ENCODE measurements around the gene DPH2. TPM values are rescaled to one million over a fixed set of nuclear protein-coding genes. Genes with fewer than 3 reads are reported as not detected.
A peak's percentile ranks its signal among the peaks of the same experiment; 100 is the strongest.

The DPH2 gene
- polyA plus RNA-seq, 3 donors = 13.0 to 23.6 (median 14.1) TPM

DNA sequence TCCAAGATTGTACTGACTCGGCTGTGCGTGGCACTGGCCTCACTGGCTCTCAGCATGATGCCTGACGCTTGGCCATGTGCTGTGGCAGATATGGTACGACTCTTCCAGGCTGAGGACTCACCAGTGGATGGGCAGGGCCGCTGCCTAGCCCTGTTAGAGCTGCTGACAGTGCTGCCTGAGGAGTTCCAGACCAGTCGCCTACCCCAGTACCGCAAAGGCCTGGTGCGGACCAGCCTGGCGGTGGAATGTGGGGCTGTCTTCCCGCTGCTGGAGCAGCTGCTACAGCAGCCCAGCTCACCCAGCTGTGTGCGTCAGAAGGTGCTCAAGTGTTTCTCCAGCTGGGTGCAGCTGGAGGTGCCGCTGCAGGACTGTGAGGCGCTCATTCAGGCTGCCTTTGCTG, 20.1 kb upstream of the DPH2 start:
- H3K9me3 Mint-ChIP-seq = no peaks in the 10 kb centered on the region
- H3K36me3 ChIP-seq (replicated peaks in 1 of 2; ENCODE audit: control insufficient read depth in 1 of 2, insufficient read depth in 2 of 2, low read length in 2 of 2) = peaks cover 12 to 25% of the 10 kb centered on the region in 2 donors
- H3K4me1 ChIP-seq (ENCODE audit: control insufficient read depth in 1 of 2, insufficient read depth in 2 of 2, low read length in 2 of 2) = peaks cover 20 to 25% of the 10 kb centered on the region in 2 donors
- TF ChIP-seq, protein P1, sequence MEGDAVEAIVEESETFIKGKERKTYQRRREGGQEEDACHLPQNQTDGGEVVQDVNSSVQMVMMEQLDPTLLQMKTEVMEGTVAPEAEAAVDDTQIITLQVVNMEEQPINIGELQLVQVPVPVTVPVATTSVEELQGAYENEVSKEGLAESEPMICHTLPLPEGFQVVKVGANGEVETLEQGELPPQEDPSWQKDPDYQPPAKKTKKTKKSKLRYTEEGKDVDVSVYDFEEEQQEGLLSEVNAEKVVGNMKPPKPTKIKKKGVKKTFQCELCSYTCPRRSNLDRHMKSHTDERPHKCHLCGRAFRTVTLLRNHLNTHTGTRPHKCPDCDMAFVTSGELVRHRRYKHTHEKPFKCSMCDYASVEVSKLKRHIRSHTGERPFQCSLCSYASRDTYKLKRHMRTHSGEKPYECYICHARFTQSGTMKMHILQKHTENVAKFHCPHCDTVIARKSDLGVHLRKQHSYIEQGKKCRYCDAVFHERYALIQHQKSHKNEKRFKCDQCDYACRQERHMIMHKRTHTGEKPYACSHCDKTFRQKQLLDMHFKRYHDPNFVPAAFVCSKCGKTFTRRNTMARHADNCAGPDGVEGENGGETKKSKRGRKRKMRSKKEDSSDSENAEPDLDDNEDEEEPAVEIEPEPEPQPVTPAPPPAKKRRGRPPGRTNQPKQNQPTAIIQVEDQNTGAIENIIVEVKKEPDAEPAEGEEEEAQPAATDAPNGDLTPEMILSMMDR (IDR thresholded peaks at IDR 0.05) = no peak
- H4K20me1 ChIP-seq (ENCODE audit: insufficient read depth, low read length) = peaks cover 4% of the 10 kb centered on the region
- H2AFZ ChIP-seq (ENCODE audit: insufficient read depth, low read depth, low read length, poor library complexity, severe bottlenecking) = no peak overlapping the region
- H3K79me2 ChIP-seq (ENCODE audit: insufficient read depth, low read length) = peaks cover 23% of the 10 kb centered on the region
- no peaks in the 10 kb centered on the region for H3K27me3 ChIP-seq (ENCODE audit: control insufficient read depth in 2 of 2, insufficient read depth in 2 of 2, low read length in 2 of 2)
- peaks cover 14 to 26% of the 10 kb centered on the region in 2 donors for H3K36me3 Mint-ChIP-seq
- intact Hi-C loops (cut with micrococcal nuclease) = loop anchor here in 1 of 2 donors (5.0 to 10.0 kb wide), 2 partner anchors 242 to 295 kb away; partner anchors contain the start of genes KDM4A and ST3GAL3
- 95% methylated on average over 13 of the region's 13 CpGs for WGBS (ENCODE audit: insufficient coverage)
- H3K27me3 Mint-ChIP-seq (ENCODE audit: low read depth in 3 of 3) = no peaks in the 10 kb centered on the region
- no peak overlapping the region for H3K4me2 ChIP-seq (replicated peaks; ENCODE audit: extremely low read depth, low read length, poor library complexity, severe bottlenecking)
- H3K27ac ChIP-seq (ENCODE audit: low read depth in 1 of 2, low read length in 2 of 2) = no peak overlapping the region
- H3K4me3 Mint-ChIP-seq = no peak overlapping the region
- DNase-seq = no peak
- H3K9me3 ChIP-seq (replicated peaks in 1 of 2; ENCODE audit: control insufficient read depth in 1 of 2, insufficient read depth in 1 of 2, low read length in 2 of 2) = no peaks in the 10 kb centered on the region
- peak overlapping the region in 1 of 7 donors; percentile 49 for H3K27ac Mint-ChIP-seq
- no peak overlapping the region for H3K9ac ChIP-seq (ENCODE audit: insufficient read depth, low read length, poor library complexity, severe bottlenecking)
- no peak overlapping the region for H3K4me3 ChIP-seq (replicated peaks in 1 of 3; ENCODE audit: low read depth in 2 of 3, low read length in 3 of 3)
- H3K4me1 Mint-ChIP-seq = peaks cover 41% of the 10 kb centered on the region

DNA sequence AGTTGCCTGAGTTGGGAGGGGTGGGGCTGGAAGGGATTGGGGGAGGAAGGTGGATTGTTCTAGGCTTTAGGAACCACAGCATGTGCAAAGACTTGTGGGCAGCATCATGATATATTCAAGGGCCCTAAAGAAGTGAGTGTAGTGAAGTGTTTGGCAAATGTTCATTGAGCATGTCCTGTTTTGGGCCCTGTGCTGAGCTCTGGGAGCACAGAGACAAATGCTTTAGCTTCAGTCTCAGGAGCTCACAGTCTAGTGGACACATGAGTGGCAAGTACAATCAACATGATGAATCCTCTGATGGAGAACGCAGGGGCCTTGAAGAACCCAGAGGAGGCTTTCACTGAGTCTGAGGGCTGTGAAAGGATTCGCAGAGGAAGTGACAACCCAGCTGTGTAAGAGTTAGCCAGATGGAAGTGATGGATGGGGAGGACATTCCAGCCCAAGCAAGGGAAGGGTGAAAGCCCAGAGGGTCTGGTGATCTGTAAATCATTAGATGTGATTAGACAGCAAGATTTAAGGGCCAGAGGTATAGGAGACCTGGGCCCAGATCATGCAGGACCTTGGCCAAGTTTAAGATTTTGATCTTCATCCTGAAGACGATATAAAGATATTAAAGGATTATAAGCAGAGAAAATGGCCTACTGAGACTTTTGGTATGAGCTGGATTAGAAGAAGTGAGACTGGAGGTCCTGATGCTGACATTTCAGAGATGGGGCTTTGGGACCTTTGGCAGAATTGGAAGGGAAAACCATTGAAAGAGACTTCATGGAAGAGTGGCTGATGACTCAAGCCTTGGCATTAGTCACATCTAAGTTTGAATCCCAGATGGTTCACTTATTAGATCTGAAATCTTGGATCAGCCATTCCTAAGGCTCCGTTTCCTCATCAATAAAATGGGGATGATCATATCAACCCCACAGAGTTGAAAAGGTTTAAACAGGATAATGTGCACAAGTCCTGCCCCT, 18.5 kb upstream of the DPH2 start:
- intact Hi-C loops (cut with micrococcal nuclease) = no loop called here
- Histone ChIP-seq H3K27me3 (ENCODE audit: control insufficient read depth in 2 of 2, insufficient read depth in 2 of 2, low read length in 2 of 2) (no peaks in the 10 kb centered on the region), H2AFZ (ENCODE audit: insufficient read depth, low read depth, low read length, poor library complexity, severe bottlenecking) (no peak overlapping the region), H3K4me2 (replicated peaks; ENCODE audit: extremely low read depth, low read length, poor library complexity, severe bottlenecking) (no peak overlapping the region), H3K36me3 (replicated peaks in 1 of 2; ENCODE audit: control insufficient read depth in 1 of 2, insufficient read depth in 2 of 2, low read length in 2 of 2) (peaks cover 14 to 39% of the 10 kb centered on the region in 2 donors), H3K27ac (ENCODE audit: low read depth in 1 of 2, low read length in 2 of 2) (no peak overlapping the region), H3K4me3 (replicated peaks in 1 of 3; ENCODE audit: low read depth in 2 of 3, low read length in 3 of 3) (no peak overlapping the region), H3K9me3 (replicated peaks in 1 of 2; ENCODE audit: control insufficient read depth in 1 of 2, insufficient read depth in 1 of 2, low read length in 2 of 2) (no peaks in the 10 kb centered on the region), H3K9ac (ENCODE audit: insufficient read depth, low read length, poor library complexity, severe bottlenecking) (no peak overlapping the region), H3K79me2 (ENCODE audit: insufficient read depth, low read length) (peaks cover 23% of the 10 kb centered on the region), H3K4me1 (ENCODE audit: control insufficient read depth in 1 of 2, insufficient read depth in 2 of 2, low read length in 2 of 2) (peaks cover 12 to 16% of the 10 kb centered on the region in 2 donors), H4K20me1 (ENCODE audit: insufficient read depth, low read length) (peaks cover 4% of the 10 kb centered on the region)
- H3K27me3 Mint-ChIP-seq (ENCODE audit: low read depth in 3 of 3) = no peaks in the 10 kb centered on the region
- 96% methylated on average over 3 of the region's 4 CpGs for WGBS (ENCODE audit: insufficient coverage)
- peak overlapping the region in 2 of 7 donors; percentile 11 to 59 for H3K27ac Mint-ChIP-seq
- TF ChIP-seq, protein P1 (IDR thresholded peaks at IDR 0.05) = no peak
- peaks cover 26% of the 10 kb centered on the region for H3K4me1 Mint-ChIP-seq
- peaks cover 14 to 33% of the 10 kb centered on the region in 2 donors for H3K36me3 Mint-ChIP-seq
- no peak overlapping the region for H3K4me3 Mint-ChIP-seq
- DNase-seq = no peak
- H3K9me3 Mint-ChIP-seq = no peaks in the 10 kb centered on the region
